ENCODE measurements around the gene CPSF4L.

Gene CPSF4L

GRCh38 chr17:73199751-73200317, 61.8 kb downstream of the CPSF4L start:
- no peak for DNase-seq

GRCh38 chr17:73198930-73199260, 62.8 kb downstream of the CPSF4L start:
- no peak for DNase-seq
